Fibroblast of pulmonary artery (primary cell): Measurements from ENCODE around the gene DTYMK.

Experiments
- DNase-seq: peaks from one replicate; pipeline ENCODE4 v3.0.0-alpha.2; 2010; ENCODE audit warnings: low read depth
- H3K4me3 ChIP-seq: replicated peaks from 2 replicates; pipeline ENCODE4 v1.5.1; 2011; ENCODE audit warnings: low read depth, mild to moderate bottlenecking, control low read depth, low read length, moderate library complexity
- CTCF ChIP-seq: IDR thresholded peaks from 2 replicates; pipeline ENCODE4 v1.5.1; 2011; ENCODE audit warnings: mild to moderate bottlenecking, control low read depth, low read length, inconsistent platforms; ENCODE audit errors: missing control alignments

Gene DTYMK

GRCh38 chr2:241730671-241731293 is 44.2 kb upstream of the DTYMK start:
- no peak for TF ChIP-seq CTCF
- DNase-seq: no peak
- no peak overlapping the region for H3K4me3 ChIP-seq

GRCh38 chr2:241729868-241730267 is 43.3 kb upstream of the DTYMK start:
- DNase-seq: no peak
- TF ChIP-seq CTCF: no peak
- H3K4me3 ChIP-seq: no peak overlapping the region

GRCh38 chr2:241728627-241729026 is 42.0 kb upstream of the DTYMK start:
- no peak for DNase-seq
- H3K4me3 ChIP-seq: no peak overlapping the region
- TF ChIP-seq CTCF: no peak

- DNase-seq: no peak
These were observed 41.4 kb upstream of the DTYMK start for GRCh38 chr2:241728000-241728399.

GRCh38 chr2:241726459-241726858 is 39.8 kb upstream of the DTYMK start:
- H3K4me3 ChIP-seq: no peak overlapping the region
- DNase-seq: no peak
- TF ChIP-seq CTCF: no peak

More at GRCh38 chr2:241728000-241728399, 41.4 kb upstream of the DTYMK start:
- no peak for TF ChIP-seq CTCF
- no peak overlapping the region for H3K4me3 ChIP-seq

GRCh38 chr2:241724975-241725870 is 38.6 kb upstream of the DTYMK start:
- no peak for DNase-seq
- H3K4me3 ChIP-seq: no peak overlapping the region
- no peak for TF ChIP-seq CTCF
